Esophagus muscularis mucosa (tissue), 3 donors: ENCODE measurements around the gene FAM53A.

ENCODE experiments used
- POLR2A ChIP-seq: fragments of 450-650 bp; IDR thresholded peaks from one replicate; pipeline ENCODE4 v1.6.1; 2017; ENCODE audit warnings: antibody characterized with exemption, moderate library complexity, mild to moderate bottlenecking, low read depth
- POLR2AphosphoS5 ChIP-seq, 2 donors: sonication (generic); formaldehyde crosslinking; IDR thresholded peaks; one replicate each; pipeline ENCODE4 v1.6.1; 2017; ENCODE audit warnings: antibody characterized with exemption in 2 of 2
- TF ChIP-seq, protein P1 (sequence below), 3 experiments: fragments of 200-600 bp in 2 of 3; fragments of 450-650 bp in 1 of 3; sonication (generic) in 2 of 3; IDR thresholded peaks; one replicate each; pipeline ENCODE4 v1.5.1; 2017 to 2019; ENCODE audit warnings: antibody characterized with exemption in 3 of 3, mild to moderate bottlenecking in 2 of 3, moderate library complexity in 1 of 3

DNA sequence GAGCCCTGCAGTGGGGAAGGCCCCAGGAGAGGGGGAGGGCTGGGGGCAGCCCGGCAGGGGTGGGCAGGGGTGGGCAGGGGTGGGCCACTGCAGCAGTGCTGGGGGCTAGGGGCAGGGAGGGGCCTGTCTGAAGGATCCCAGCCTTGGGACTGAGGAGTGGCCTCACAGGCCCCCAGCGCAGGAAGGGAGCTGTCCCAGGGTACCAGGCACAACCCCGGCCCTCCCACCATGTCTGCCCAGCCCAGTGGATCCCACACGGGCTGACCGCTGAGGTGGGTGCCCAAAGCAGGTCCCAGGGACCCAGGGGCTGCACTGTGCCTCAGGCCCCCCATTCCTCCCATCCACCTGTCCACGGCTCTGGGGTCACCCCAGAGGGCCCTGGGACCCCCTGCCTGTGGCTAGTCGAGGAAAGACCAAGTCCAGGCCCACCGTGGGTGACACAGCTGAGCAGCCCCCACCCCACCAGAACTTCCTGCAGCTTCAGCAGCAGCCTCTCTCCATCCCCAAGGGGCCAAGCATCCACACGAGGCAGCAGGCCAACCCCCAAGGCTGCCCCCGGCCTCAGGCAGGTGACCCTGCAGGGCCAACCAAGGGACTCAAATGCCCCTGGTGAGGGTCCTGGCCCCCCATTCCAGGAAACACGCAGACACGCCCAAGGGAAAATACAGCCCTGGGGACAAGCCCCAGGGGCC, 46.4 kb downstream of the FAM53A start:
- TF ChIP-seq, protein P1, sequence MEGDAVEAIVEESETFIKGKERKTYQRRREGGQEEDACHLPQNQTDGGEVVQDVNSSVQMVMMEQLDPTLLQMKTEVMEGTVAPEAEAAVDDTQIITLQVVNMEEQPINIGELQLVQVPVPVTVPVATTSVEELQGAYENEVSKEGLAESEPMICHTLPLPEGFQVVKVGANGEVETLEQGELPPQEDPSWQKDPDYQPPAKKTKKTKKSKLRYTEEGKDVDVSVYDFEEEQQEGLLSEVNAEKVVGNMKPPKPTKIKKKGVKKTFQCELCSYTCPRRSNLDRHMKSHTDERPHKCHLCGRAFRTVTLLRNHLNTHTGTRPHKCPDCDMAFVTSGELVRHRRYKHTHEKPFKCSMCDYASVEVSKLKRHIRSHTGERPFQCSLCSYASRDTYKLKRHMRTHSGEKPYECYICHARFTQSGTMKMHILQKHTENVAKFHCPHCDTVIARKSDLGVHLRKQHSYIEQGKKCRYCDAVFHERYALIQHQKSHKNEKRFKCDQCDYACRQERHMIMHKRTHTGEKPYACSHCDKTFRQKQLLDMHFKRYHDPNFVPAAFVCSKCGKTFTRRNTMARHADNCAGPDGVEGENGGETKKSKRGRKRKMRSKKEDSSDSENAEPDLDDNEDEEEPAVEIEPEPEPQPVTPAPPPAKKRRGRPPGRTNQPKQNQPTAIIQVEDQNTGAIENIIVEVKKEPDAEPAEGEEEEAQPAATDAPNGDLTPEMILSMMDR (IDR thresholded peaks at IDR 0.05) = no peak
- TF ChIP-seq POLR2A = no peak
- no peak for TF ChIP-seq POLR2AphosphoS5 (IDR thresholded peaks at IDR 0.05)
